HEK293T (cell line): Measurements from ENCODE around the gene MTHFD1.

Experiments
- CTCF ChIA-PET: fragments of 350-600 bp; formaldehyde crosslinking; extraction: SDS; loops from one replicate; lab custom pipeline; 2021; ENCODE audit warnings: antibody characterized with exemption, inconsistent platforms; lab: Yijun Ruan, JAX
- POLR2A ChIA-PET: fragments of 350-600 bp; formaldehyde crosslinking; extraction: SDS; loops from one replicate; lab custom pipeline; 2020; ENCODE audit warnings: antibody characterized with exemption, inconsistent platforms; lab: Yijun Ruan, JAX
- DNase-seq: peaks from one replicate; pipeline ENCODE4 v3.0.0; 2012; ENCODE audit warnings: mixed read lengths; ENCODE audit errors: extremely low spot score
- ARNT ChIP-seq: fragments of 450-650 bp; IDR thresholded peaks from 2 replicates; pipeline ENCODE4 v1.6.1; 2017; ENCODE audit warnings: mild to moderate bottlenecking
- BHLHE40 ChIP-seq: fragments of 450-650 bp; IDR thresholded peaks from 2 replicates; pipeline ENCODE4 v1.6.1; 2016; ENCODE audit warnings: mild to moderate bottlenecking, moderate library complexity, borderline replicate concordance
- CTBP1 ChIP-seq: fragments of 450-650 bp; IDR thresholded peaks from 2 replicates; pipeline ENCODE4 v1.6.1; 2016; ENCODE audit warnings: borderline replicate concordance
- ELF4 ChIP-seq: fragments of 450-650 bp; IDR thresholded peaks from 2 replicates; pipeline ENCODE4 v1.6.1; 2017; ENCODE audit warnings: antibody characterized with exemption
- FOXA1 ChIP-seq: fragments of 450-650 bp; IDR thresholded peaks from 2 replicates; pipeline ENCODE4 v1.6.1; 2016; ENCODE audit warnings: mild to moderate bottlenecking
- FOXK2 ChIP-seq: fragments of 450-650 bp; IDR thresholded peaks from 2 replicates; pipeline ENCODE4 v1.6.1; 2016; ENCODE audit warnings: mild to moderate bottlenecking
- FOXM1 ChIP-seq: fragments of 450-650 bp; IDR thresholded peaks from 2 replicates; pipeline ENCODE4 v1.6.1; 2017; ENCODE audit warnings: mild to moderate bottlenecking, borderline replicate concordance
- HDGF ChIP-seq: fragments of 450-650 bp; IDR thresholded peaks from 2 replicates; pipeline ENCODE4 v1.6.1; 2017; ENCODE audit warnings: antibody characterized with exemption, borderline replicate concordance
- L3MBTL2 ChIP-seq: fragments of 450-650 bp; conservative IDR thresholded peaks from 2 replicates; pipeline ENCODE4 v1.6.1; 2016; ENCODE audit warnings: mild to moderate bottlenecking
- LEF1 ChIP-seq: fragments of 450-650 bp; IDR thresholded peaks from 2 replicates; pipeline ENCODE4 v1.6.1; 2017; ENCODE audit warnings: mild to moderate bottlenecking, borderline replicate concordance
- NFRKB ChIP-seq: fragments of 450-650 bp; IDR thresholded peaks from 2 replicates; pipeline ENCODE4 v1.6.1; 2016; ENCODE audit warnings: mild to moderate bottlenecking, moderate library complexity
- PKNOX1 ChIP-seq: fragments of 450-650 bp; IDR thresholded peaks from 2 replicates; pipeline ENCODE4 v1.6.1; 2016
- SP1 ChIP-seq: fragments of 450-650 bp; IDR thresholded peaks from 2 replicates; pipeline ENCODE4 v1.6.1; 2017
- SUZ12 ChIP-seq: fragments of 450-650 bp; IDR thresholded peaks from 2 replicates; pipeline ENCODE4 v1.6.1; 2016; ENCODE audit warnings: mild to moderate bottlenecking
- TARDBP ChIP-seq: fragments of 450-650 bp; IDR thresholded peaks from 2 replicates; pipeline ENCODE4 v1.6.1; 2016
- ZNF384 ChIP-seq: fragments of 450-650 bp; IDR thresholded peaks from 2 replicates; pipeline ENCODE4 v1.6.1; 2016

MTHFD1 gene

DNA sequence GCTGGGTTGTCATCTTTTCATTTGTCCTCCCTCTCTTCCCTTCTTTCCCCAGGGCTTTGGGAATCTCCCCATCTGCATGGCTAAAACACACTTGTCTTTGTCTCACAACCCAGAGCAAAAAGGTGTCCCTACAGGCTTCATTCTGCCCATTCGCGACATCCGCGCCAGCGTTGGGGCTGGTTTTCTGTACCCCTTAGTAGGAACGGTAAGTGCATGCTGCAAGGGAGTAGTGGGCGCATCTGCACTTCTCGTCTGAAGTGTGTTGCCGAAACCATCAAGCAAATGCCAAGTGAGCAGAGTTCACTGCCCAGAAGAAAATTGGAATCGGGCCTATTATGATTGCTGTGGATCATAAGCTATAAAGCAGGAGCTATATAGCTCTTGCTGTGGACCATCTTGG is 66.5 kb downstream of the MTHFD1 start:
- POLR2A ChIA-PET: no interaction called here
- TF ChIP-seq ZNF384: no peak
- TF ChIP-seq BHLHE40: no peak
- no peak for TF ChIP-seq TARDBP
- no peak for TF ChIP-seq FOXA1
- TF ChIP-seq NFRKB: no peak
- no peak for TF ChIP-seq ELF4
- TF ChIP-seq CTBP1: no peak
- TF ChIP-seq LEF1: no peak
- TF ChIP-seq FOXK2: no peak
- DNase-seq: no peak
- CTCF ChIA-PET: no interaction called here

DNA sequence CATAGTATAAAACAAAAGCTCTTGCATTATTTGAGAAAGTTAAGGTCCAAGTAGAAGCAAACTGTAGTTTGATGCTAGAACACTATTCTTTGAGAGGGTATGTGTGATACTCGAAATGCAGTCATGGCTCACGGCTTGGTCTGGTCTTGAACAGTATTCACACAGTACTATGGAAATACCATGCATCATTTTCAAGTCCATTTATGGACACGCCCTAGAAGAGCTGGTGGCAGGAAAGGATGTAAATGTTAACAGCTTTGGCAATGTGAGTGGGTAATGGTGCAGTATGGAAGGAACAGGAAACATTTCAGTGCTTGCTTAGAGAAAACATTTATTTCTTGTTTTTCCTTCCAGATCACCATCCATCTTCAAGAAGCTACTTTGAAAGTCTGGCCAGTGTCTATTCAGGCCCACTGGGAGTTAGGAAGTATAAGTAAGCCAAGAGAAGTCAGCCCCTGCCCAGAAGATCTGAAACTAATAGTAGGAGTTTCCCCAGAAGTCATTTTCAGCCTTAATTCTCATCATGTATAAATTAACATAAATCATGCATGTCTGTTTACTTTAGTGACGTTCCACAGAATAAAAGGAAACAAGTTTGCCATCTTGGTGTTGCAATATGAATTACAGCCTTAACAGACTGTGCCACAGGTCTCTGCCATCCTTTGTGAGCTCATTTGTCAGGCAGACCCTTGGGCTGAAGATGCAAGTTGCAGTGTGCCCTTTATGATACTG is 71.4 kb downstream of the MTHFD1 start:
- CTCF ChIA-PET: no interaction called here

DNA sequence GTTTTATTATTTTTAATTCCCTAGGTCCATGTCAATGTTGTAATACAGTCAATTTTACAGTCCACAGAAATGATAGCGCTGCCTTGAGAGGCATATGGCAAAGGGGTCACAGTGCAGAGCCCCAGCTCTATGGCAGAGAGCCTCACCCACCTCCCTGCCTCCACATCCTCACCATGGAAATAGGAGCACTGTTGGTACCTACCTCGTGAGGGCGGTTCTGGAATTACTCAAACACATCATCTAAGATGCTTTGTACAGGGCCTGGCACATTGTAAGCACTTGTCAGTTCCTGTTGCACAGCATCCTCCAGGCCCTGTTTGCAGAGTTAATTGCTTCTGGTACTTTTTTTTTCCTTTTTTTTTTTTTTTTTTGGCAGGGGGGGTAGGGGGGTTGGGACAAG is 73.1 kb downstream of the MTHFD1 start:
- ChIA-PET POLR2A (no interaction called here), CTCF (no interaction called here)
- DNase-seq: no peak
- no peak for TF ChIP-seq TARDBP
- TF ChIP-seq SP1: no peak
- no peak for TF ChIP-seq FOXA1
- TF ChIP-seq ARNT: no peak
- no peak for TF ChIP-seq FOXM1
- no peak for TF ChIP-seq BHLHE40
- no peak for TF ChIP-seq FOXK2
- TF ChIP-seq SUZ12: no peak

More for the DNA sequence above, 71.4 kb downstream of the MTHFD1 start:
- TF ChIP-seq LEF1 (no peak), PKNOX1 (peak; percentile 52)
- DNase-seq: no peak
- POLR2A ChIA-PET: interaction anchor here (1.2 kb wide), 1 partner anchor 32 kb away, joined by 3 read pairs; no protein-coding TSS in a partner anchor

- DNase-seq: no peak
- ChIA-PET CTCF (no interaction called here), POLR2A (interaction anchor here (0.6 to 1.8 kb wide), 3 partner anchors 76 to 125 kb away, joined by 3 to 7 read pairs (median 6); partner anchors contain the start of gene MTHFD1)
- no peak for TF ChIP-seq ARNT
- no peak for TF ChIP-seq NFRKB
- no peak for TF ChIP-seq SP1
- no peak for TF ChIP-seq PKNOX1
- no peak for TF ChIP-seq SUZ12
- TF ChIP-seq ZNF384: no peak
- no peak for TF ChIP-seq LEF1
- TF ChIP-seq FOXK2: no peak
- TF ChIP-seq TARDBP: no peak
- TF ChIP-seq ELF4: no peak
Observed at GRCh38 chr14:64463195-64463594, 75.0 kb downstream of the MTHFD1 start.

DNA sequence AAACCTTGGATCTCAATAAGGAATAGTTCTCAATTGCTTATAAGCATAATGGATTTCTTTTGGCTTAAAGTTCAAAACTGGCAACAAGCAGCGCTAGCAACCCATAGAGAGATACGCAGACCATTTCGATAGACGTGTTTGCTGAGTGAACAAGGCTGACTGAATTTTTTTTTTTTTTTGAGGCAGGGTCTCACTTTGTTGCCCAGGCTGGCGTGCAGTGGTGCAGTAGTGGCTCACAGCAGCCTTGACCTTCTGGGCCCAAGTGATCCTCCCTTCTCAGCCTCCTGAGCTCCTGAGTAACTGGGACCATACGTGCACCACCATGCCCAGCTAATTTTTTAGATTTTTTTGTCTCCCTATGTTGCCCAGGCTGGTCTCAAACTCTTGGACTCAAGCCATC is 75.7 kb downstream of the MTHFD1 start:
- DNase-seq: no peak
- TF ChIP-seq ZNF384 (no peak), ARNT (no peak), HDGF (no peak), L3MBTL2 (no peak), FOXA1 (no peak)
- CTCF ChIA-PET: interaction anchor here (0.6 to 1.6 kb wide), 2 partner anchors 33 to 47 kb away, joined by 3 to 5 read pairs; no protein-coding TSS in a partner anchor
- POLR2A ChIA-PET: interaction anchor here (0.6 to 1.8 kb wide), 4 partner anchors 40 to 126 kb away, joined by 3 to 7 read pairs (median 6); partner anchors contain the start of genes MTHFD1 and ZBTB1

GRCh38 chr14:64464651-64465050 is 76.5 kb downstream of the MTHFD1 start:
- TF ChIP-seq ELF4 (no peak), FOXM1 (no peak), HDGF (no peak), LEF1 (no peak)
- POLR2A ChIA-PET: interaction anchor here (1.5 kb wide), 1 partner anchor 40 kb away, joined by 5 read pairs; the partner anchor contains the start of gene ZBTB1

GRCh38 chr14:64465191-64465822 is 77.2 kb downstream of the MTHFD1 start, which contains the start of gene AKAP5:
TSS of gene AKAP5 (plus strand) at chr14:64465499. CDS start at chr14:64468395, 2,896 bp downstream.
- peak; percentile 80 for DNase-seq
- CTCF ChIA-PET: interaction anchor here (1.0 to 1.9 kb wide), 5 partner anchors 11 to 171 kb away, joined by 3 to 6 read pairs (median 4); no protein-coding TSS in a partner anchor
- peak; percentile 74 for TF ChIP-seq PKNOX1
- no peak for TF ChIP-seq NFRKB
- POLR2A ChIA-PET: interaction anchor here (0.6 to 1.8 kb wide), 5 partner anchors 36 to 236 kb away, joined by 3 to 7 read pairs (median 6); partner anchors contain the start of gene ZBTB1

More at GRCh38 chr14:64464651-64465050, 76.5 kb downstream of the MTHFD1 start:
- no peak for DNase-seq
- CTCF ChIA-PET: interaction anchor here (1.6 kb wide), 1 partner anchor 34 kb away, joined by 5 read pairs; no protein-coding TSS in a partner anchor
